Smooth muscle cell (in vitro differentiated cells): ENCODE measurements around the gene HINT2. TPM values are rescaled to one million over a fixed set of nuclear protein-coding genes. Genes with fewer than 3 reads are reported as not detected.

Experiments
- DNase-seq: peaks from one replicate; lab custom pipeline; 2025; ENCODE audit not compliant: unreplicated experiment; lab: John Stamatoyannopoulos, UW
- H2AFZ ChIP-seq: fragments of 200-600 bp; sonication (generic); 2 replicates; pipeline ENCODE4 v1.6.0; 2016; ENCODE audit warnings: antibody characterized with exemption, low read depth, mild to moderate bottlenecking
- H3F3A ChIP-seq: fragments of 200-600 bp; sonication (generic); 2 replicates; pipeline ENCODE4 v1.6.0; 2017; ENCODE audit warnings: antibody characterized with exemption, low read depth
- H3K27ac ChIP-seq: fragments of 200-600 bp; sonication (generic); 2 replicates; pipeline ENCODE4 v1.5.1; 2016; ENCODE audit warnings: low read depth, mild to moderate bottlenecking
- H3K27me3 ChIP-seq: fragments of 200-600 bp; sonication (generic); 2 replicates; pipeline ENCODE4 v1.6.1; 2016; ENCODE audit warnings: low read depth, mild to moderate bottlenecking
- H3K36me3 ChIP-seq: fragments of 200-600 bp; sonication (generic); 2 replicates; pipeline ENCODE4 v1.5.1; 2016; ENCODE audit warnings: low read depth
- H3K4me1 ChIP-seq: fragments of 200-600 bp; sonication (generic); 2 replicates; pipeline ENCODE4 v1.5.1; 2016; ENCODE audit warnings: low read depth
- H3K4me2 ChIP-seq: fragments of 200-600 bp; sonication (generic); 2 replicates; pipeline ENCODE4 v1.6.0; 2016; ENCODE audit warnings: mild to moderate bottlenecking
- H3K4me3 ChIP-seq: fragments of 200-600 bp; sonication (generic); 2 replicates; pipeline ENCODE4 v1.5.1; 2016; ENCODE audit warnings: mild to moderate bottlenecking
- H3K79me2 ChIP-seq: fragments of 200-600 bp; sonication (generic); 2 replicates; pipeline ENCODE4 v1.6.0; 2016; ENCODE audit warnings: low read depth, mild to moderate bottlenecking
- H3K9ac ChIP-seq: fragments of 200-600 bp; sonication (generic); 2 replicates; pipeline ENCODE4 v1.6.0; 2016; ENCODE audit warnings: low read depth
- H3K9me3 ChIP-seq: fragments of 200-600 bp; sonication (generic); replicated peaks from 2 replicates; pipeline ENCODE4 v1.5.1; 2016; ENCODE audit warnings: low read depth
- H4K20me1 ChIP-seq: fragments of 200-600 bp; sonication (generic); 2 replicates; pipeline ENCODE4 v1.6.0; 2016; ENCODE audit warnings: low read depth
- CTCF ChIP-seq: fragments of 200-600 bp; sonication (generic); IDR thresholded peaks from 2 replicates; pipeline ENCODE4 v1.5.1; 2017; ENCODE audit warnings: borderline replicate concordance, mild to moderate bottlenecking, antibody characterized with exemption; ENCODE audit not compliant: insufficient read depth, poor library complexity, severe bottlenecking
- WGBS: methylation state at CpG from one replicate; pipeline ENCODE4 v1.1.7; 2016; ENCODE audit warnings: low lambda C conversion rate; 5-methylcytosine and 5-hydroxymethylcytosine counted together
- polyA plus RNA-seq: library from polyadenylated mRNA; unstranded; fragments of >200 nt; fragmentation: Nextera tagmentation; extraction: Ambion mirVana; gene quantifications from 2 replicates; pipeline ENCODE4 v1.2.1, GENCODE V29; 2016
- small RNA-seq: library from RNA; depleted of rRNA; stranded (forward); fragments of <200 nt; gene quantifications from one replicate; pipeline ENCODE3, GENCODE V24; 2014
- total RNA-seq: library from RNA; depleted of rRNA; stranded (reverse); fragments of >200 nt; gene quantifications from 2 replicates; pipeline ENCODE4 v1.2.3, GENCODE V29; 2014

Gene HINT2
- total and polyA plus RNA-seq, 2 experiments from 2014 or later: 7.7 to 66.7 TPM

- WGBS: 100% methylated on average over 1 of the region's 1 CpG
- no peaks in the 10 kb centered on the region for H3K36me3 ChIP-seq
- no peak for TF ChIP-seq CTCF
- no peaks in the 10 kb centered on the region for H4K20me1 ChIP-seq
- no peak for DNase-seq
- no peaks in the 10 kb centered on the region for H3K27me3 ChIP-seq
- no peak overlapping the region for H3K27ac ChIP-seq
- no peak overlapping the region for H3K9ac ChIP-seq
- H2AFZ ChIP-seq: no peak overlapping the region
- no peak overlapping the region for H3K4me3 ChIP-seq
- no peak overlapping the region for H3K4me2 ChIP-seq
- H3K79me2 ChIP-seq: no peaks in the 10 kb centered on the region
- no peaks in the 10 kb centered on the region for H3K9me3 ChIP-seq
- H3F3A ChIP-seq: no peaks in the 10 kb centered on the region
- H3K4me1 ChIP-seq: peaks cover 6% of the 10 kb centered on the region
These were observed 51.0 kb downstream of the HINT2 start for GRCh38 chr9:35763803-35764202.

GRCh38 chr9:35763181-35763580, 51.7 kb downstream of the HINT2 start:
- no peak overlapping the region for H3K27ac ChIP-seq
- TF ChIP-seq CTCF: no peak
- H3K4me3 ChIP-seq: no peak overlapping the region
- no peaks in the 10 kb centered on the region for H3K9me3 ChIP-seq
- H3K27me3 ChIP-seq: no peaks in the 10 kb centered on the region
- no peaks in the 10 kb centered on the region for H3K36me3 ChIP-seq
- H3K79me2 ChIP-seq: no peaks in the 10 kb centered on the region
- peaks cover 6% of the 10 kb centered on the region for H3K4me1 ChIP-seq
- H3K4me2 ChIP-seq: no peak overlapping the region
- DNase-seq: no peak
- 93% methylated on average over 2 of the region's 2 CpGs for WGBS
- H4K20me1 ChIP-seq: no peaks in the 10 kb centered on the region
- H3K9ac ChIP-seq: no peak overlapping the region
- H2AFZ ChIP-seq: no peak overlapping the region
- H3F3A ChIP-seq: no peaks in the 10 kb centered on the region

Small RNA genes lying within 50 kb of the gene (small RNA-seq; reads per million reads assigned to genes)
- 2.1 reads per million, percentile 45 among the genes with 10 or more reads in this experiment for gene HINT2

Other genes with a start within 250 kb of the HINT2 start
- 10.0 and 14.2 TPM in 2 replicates for gene TESK1, start 209.8 kb downstream of the HINT2 start, total RNA-seq
- 19.4 and 25.6 TPM in 2 replicates for gene TESK1, start 209.8 kb downstream of the HINT2 start, polyA plus RNA-seq
- 0.45 and 3.0 TPM in 2 replicates for gene CD72, start 196.6 kb downstream of the HINT2 start, total RNA-seq
- gene CD72, start 196.6 kb downstream of the HINT2 start, polyA plus RNA-seq: 2.9 and 3.9 TPM in 2 replicates
- not detected in 2 replicates for gene SIT1, start 164.1 kb downstream of the HINT2 start, total RNA-seq
- not detected in 2 replicates for gene SIT1, start 164.1 kb downstream of the HINT2 start, polyA plus RNA-seq
- gene RMRP, start 157.0 kb downstream of the HINT2 start, total RNA-seq: 10,156 and 21,067 TPM in 2 replicates
- not detected in 2 replicates for gene RMRP, start 157.0 kb downstream of the HINT2 start, polyA plus RNA-seq
- 9.8 and 19.6 TPM in 2 replicates for gene CCDC107, start 156.8 kb downstream of the HINT2 start, total RNA-seq
- gene CCDC107, start 156.8 kb downstream of the HINT2 start, polyA plus RNA-seq: 35.5 and 37.1 TPM in 2 replicates
- gene ARHGEF39, start 149.8 kb downstream of the HINT2 start, total RNA-seq: 0.49 and 2.1 TPM in 2 replicates
- gene ARHGEF39, start 149.8 kb downstream of the HINT2 start, polyA plus RNA-seq: 1.9 and 2.9 TPM in 2 replicates
- 1.7 and 4.6 TPM in 2 replicates for gene CA9, start 141.1 kb downstream of the HINT2 start, total RNA-seq
- 5.9 TPM in 1 of 2 replicates, not detected in the other for gene CA9, start 141.1 kb downstream of the HINT2 start, polyA plus RNA-seq
- 854 and 925 TPM in 2 replicates for gene TPM2, start 125.1 kb downstream of the HINT2 start, total RNA-seq
- 2,012 and 2,131 TPM in 2 replicates for gene TPM2, start 125.1 kb downstream of the HINT2 start, polyA plus RNA-seq
- 130 and 150 TPM in 2 replicates for gene TLN1, start 82.8 kb downstream of the HINT2 start, total RNA-seq
- 112 and 145 TPM in 2 replicates for gene TLN1, start 82.8 kb downstream of the HINT2 start, polyA plus RNA-seq
- 66.9 and 73.5 TPM in 2 replicates for gene CREB3, start 82.4 kb downstream of the HINT2 start, total RNA-seq
- gene CREB3, start 82.4 kb downstream of the HINT2 start, polyA plus RNA-seq: 81.0 and 99.2 TPM in 2 replicates
- 33.8 and 37.8 TPM in 2 replicates for gene GBA2, start 65.8 kb downstream of the HINT2 start, total RNA-seq
- gene GBA2, start 65.8 kb downstream of the HINT2 start, polyA plus RNA-seq: 35.3 and 52.7 TPM in 2 replicates
- gene RGP1, start 65.8 kb downstream of the HINT2 start, total RNA-seq: 15.3 and 18.3 TPM in 2 replicates
- gene RGP1, start 65.8 kb downstream of the HINT2 start, polyA plus RNA-seq: 12.8 and 14.6 TPM in 2 replicates
- not detected in 2 replicates for gene MSMP, start 60.8 kb downstream of the HINT2 start, total RNA-seq
- not detected in 2 replicates for gene MSMP, start 60.8 kb downstream of the HINT2 start, polyA plus RNA-seq
- 19.4 and 24.8 TPM in 2 replicates for gene NPR2, start 23.5 kb downstream of the HINT2 start, total RNA-seq
- 16.4 and 20.1 TPM in 2 replicates for gene NPR2, start 23.5 kb downstream of the HINT2 start, polyA plus RNA-seq
- gene SPAG8, start 2.8 kb downstream of the HINT2 start, total RNA-seq: 0.85 TPM in 1 of 2 replicates, not detected in the other
- 0.44 and 1.2 TPM in 2 replicates for gene SPAG8, start 2.8 kb downstream of the HINT2 start, polyA plus RNA-seq
- gene FAM221B, start 13.7 kb upstream of the HINT2 start, total RNA-seq: not detected in 2 replicates
- gene FAM221B, start 13.7 kb upstream of the HINT2 start, polyA plus RNA-seq: not detected in 2 replicates
- 4.5 and 4.9 TPM in 2 replicates for gene TMEM8B, start 14.2 kb upstream of the HINT2 start, total RNA-seq
- gene TMEM8B, start 14.2 kb upstream of the HINT2 start, polyA plus RNA-seq: 12.4 and 18.7 TPM in 2 replicates
- gene OR13J1, start 55.4 kb upstream of the HINT2 start, total RNA-seq: not detected in 2 replicates
- not detected in 2 replicates for gene OR13J1, start 55.4 kb upstream of the HINT2 start, polyA plus RNA-seq
- 1.1 TPM in 1 of 2 replicates, not detected in the other for gene HRCT1, start 91.2 kb upstream of the HINT2 start, total RNA-seq
- 0.45 TPM in 1 of 2 replicates, not detected in the other for gene HRCT1, start 91.2 kb upstream of the HINT2 start, polyA plus RNA-seq
- not detected in 2 replicates for gene SPAAR, start 94.4 kb upstream of the HINT2 start, total RNA-seq
- gene SPAAR, start 94.4 kb upstream of the HINT2 start, polyA plus RNA-seq: 0.26 TPM in 2 replicates
- 0.13 TPM in 1 of 2 replicates, not detected in the other for gene OR2S2, start 143.1 kb upstream of the HINT2 start, total RNA-seq
- gene OR2S2, start 143.1 kb upstream of the HINT2 start, polyA plus RNA-seq: 0.21 TPM in 1 of 2 replicates, not detected in the other
- 42.9 and 46.5 TPM in 2 replicates for gene RECK, start 221.9 kb upstream of the HINT2 start, total RNA-seq
- gene RECK, start 221.9 kb upstream of the HINT2 start, polyA plus RNA-seq: 36.5 and 50.0 TPM in 2 replicates